H7 (cell line): ENCODE data around the gene IARS2. TPM values are rescaled to one million over a fixed set of nuclear protein-coding genes. Genes with fewer than 3 reads are reported as not detected.
"Not testable (repeated sequence)": the region's sequence is repeated elsewhere in the genome, so short reads cannot be mapped to it uniquely, and the experiment has no call there.

Source experiments
- DNase-seq: peaks from one replicate; pipeline ENCODE4 v3.0.0; 2012
- H3K27me3 ChIP-seq: 2 replicates; pipeline ENCODE4 v1.6.0; 2011; ENCODE audit warnings: mild to moderate bottlenecking, low read length; ENCODE audit not compliant: control insufficient read depth, insufficient read depth
- H3K36me3 ChIP-seq: replicated peaks from 2 replicates; pipeline ENCODE4 v1.5.1; 2011; ENCODE audit warnings: low read length; ENCODE audit not compliant: control insufficient read depth, insufficient read depth
- H3K4me3 ChIP-seq: 2 replicates; pipeline ENCODE4 v1.5.1; 2011; ENCODE audit warnings: low read depth, mild to moderate bottlenecking, control low read depth, low read length, moderate library complexity; ENCODE audit not compliant: insufficient read depth
- total RNA-seq: library from RNA; depleted of rRNA; stranded (reverse); fragments of >200 nt; shearing (Covaris generic); gene quantifications from 2 replicates; pipeline ENCODE4 v1.2.3, GENCODE V29; 2014

The IARS2 gene
- total RNA-seq, 1 experiment from 2014 or later, result 119 TPM

DNA sequence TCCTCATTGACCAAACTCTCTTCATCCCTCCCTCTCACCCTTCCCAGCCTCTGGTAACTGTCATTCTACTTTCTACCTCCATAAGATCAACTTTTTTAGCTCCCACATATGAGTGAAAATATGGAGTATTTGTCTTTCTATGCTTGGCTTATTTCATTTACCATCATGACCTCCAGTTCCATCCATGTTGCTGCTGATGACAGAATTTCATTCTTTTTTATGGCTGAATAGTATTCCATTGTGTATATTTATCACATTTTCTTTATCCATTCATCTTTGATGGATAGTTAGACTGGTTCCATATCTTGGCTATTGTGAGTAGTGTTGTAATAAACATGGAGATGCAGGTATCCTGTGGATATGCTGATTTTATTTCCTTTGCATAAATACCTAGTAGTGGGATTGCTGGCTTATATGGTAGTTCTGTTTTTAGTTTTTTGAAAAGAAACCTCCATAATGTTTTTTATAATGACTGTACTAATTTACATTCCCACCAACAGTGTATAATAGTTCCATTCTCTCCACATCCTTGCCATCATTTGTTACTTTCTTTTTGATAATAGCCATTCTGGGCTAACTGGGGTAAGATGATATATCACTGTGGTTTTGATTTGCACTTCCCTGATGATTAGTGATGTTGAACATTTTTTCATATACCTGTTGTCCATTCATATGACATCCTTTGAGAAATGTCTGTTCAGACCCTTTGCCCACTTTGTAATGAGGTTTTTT is 35.7 kb downstream of the IARS2 start:
- Histone ChIP-seq H3K36me3 (peaks cover 2% of the 10 kb centered on the region), H3K4me3 (no peak overlapping the region), H3K27me3 (no peaks in the 10 kb centered on the region)
- no peak for DNase-seq

DNA sequence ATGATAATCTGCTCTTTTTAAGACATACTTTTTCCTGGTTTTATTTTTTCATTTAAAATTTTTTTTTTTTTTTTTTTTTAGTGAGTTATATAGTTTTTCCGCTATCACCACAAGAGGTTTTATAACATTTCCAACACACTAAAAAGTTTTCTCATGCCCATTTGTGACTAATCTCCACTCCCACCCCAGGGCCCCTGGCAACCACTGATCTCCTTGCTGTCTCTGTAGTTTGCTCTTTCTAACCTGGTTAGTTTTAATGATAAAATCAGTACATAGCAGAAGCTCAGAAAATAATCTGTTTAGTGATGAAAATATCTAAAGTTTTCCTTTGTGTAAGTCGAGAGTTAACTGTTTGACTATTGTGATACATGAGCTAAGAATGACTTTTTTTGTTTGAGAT is 41.8 kb downstream of the IARS2 start:
- DNase-seq, result no peak
- Histone ChIP-seq H3K36me3 (no peaks in the 10 kb centered on the region; the same call in none of the 2 replicates), H3K4me3 (no peak overlapping the region), H3K27me3 (no peaks in the 10 kb centered on the region)

DNA sequence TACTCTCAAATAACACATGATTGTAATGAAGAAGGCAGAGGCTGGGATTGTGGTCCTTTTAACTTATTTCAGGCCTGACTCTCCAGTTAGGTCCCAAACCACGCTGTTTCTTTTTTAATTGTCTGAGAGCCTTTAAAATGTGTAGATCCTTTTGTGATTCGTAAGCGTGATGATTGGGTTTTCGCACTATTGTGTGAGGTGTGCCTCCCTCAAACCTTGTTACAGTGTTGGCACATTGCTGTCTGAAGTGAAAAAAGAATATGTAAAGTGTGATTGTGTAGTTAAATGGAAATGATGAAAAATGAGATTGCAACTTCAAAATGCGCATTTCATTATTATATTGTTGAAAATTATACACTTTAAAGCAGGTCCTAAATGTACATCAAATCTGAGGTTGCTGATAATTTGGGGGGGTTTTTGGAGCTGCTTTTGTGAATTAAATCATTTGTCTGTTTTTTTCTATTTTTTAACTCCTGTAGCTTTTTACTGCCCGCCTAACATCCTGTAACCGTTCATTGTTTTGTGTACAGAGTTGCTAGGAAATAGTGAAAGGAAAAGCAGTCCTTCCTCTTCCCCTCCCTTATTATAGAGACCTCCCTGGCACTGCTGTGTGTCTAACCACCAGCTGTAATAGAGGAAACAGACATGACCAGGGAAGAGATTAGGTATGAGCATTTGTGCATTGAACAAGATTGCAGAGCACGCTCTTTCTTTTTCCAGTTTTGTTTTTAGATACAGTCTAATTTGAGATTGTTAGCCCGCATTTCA is 43.3 kb downstream of the IARS2 start:
- no peaks in the 10 kb centered on the region for H3K27me3 ChIP-seq
- no peak for DNase-seq
- no peaks in the 10 kb centered on the region; the same call in none of the 2 replicates for H3K36me3 ChIP-seq
- H3K4me3 ChIP-seq, result no peak overlapping the region

DNA sequence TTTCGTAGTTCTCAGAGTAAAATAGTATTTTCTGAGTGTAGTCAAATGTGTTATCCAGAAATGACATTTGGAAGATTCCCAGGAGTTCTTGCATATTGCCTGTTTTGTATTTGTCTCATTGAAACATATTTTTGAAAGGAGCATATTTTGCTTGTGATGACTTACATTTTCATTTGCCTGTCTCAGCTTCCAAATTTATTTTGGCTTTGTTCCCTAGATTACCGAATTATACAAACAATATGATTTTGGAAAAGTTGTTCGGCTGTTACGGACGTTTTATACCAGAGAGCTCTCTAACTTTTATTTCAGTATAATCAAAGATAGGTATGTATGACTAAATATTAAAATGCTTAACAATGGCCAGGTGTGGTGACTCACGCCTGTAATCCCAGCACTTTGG is 46.0 kb downstream of the IARS2 start:
- no peaks in the 10 kb centered on the region for H3K27me3 ChIP-seq
- DNase-seq, result no peak
- no peaks in the 10 kb centered on the region; the same call in none of the 2 replicates for H3K36me3 ChIP-seq
- H3K4me3 ChIP-seq, result no peak overlapping the region

DNA sequence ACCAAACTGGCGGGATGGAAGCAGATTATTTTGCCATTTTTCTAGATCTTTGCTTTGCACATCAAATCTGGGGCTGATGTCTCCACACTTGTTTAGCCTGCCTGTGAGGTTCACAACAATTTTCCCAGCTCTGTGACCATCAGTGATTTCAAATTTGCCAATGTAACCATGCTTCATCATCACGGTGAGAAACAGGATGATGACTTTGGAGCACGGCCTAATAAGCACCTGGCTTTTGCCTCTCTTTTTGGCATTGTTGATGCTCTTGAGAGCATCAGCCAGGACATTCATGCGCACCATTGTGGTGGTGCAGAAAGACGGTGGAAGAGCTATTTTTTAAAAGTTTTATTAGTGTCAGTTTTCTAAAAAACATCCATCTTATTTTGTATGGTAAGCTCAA is 50.1 kb downstream of the IARS2 start:
- Histone ChIP-seq H3K27me3 (no peaks in the 10 kb centered on the region), H3K4me3 (no peak overlapping the region), H3K36me3 (no peaks in the 10 kb centered on the region; the same call in none of the 2 replicates)
- DNase-seq, result no peak

DNA sequence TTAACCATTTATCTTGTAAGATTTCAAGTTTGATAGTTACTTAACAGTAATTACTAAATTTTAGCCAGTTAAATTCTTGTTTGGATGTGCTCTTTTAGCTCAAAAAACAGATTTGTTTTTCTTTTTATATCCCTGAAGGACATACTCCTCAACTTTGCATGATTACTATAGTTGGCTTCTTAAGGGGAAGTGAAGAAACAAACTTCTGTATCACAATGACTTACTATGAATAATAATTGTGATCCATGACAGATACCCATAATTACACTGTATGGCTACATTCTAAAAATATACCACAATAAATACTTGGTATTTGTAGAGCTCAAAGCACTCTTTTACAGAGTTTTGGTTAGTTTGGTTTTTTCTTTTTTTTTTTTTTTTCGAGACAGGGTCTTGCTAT is 55.8 kb downstream of the IARS2 start:
- H3K36me3 ChIP-seq, result peaks cover 5% of the 10 kb centered on the region
- H3K4me3 ChIP-seq, result no peak overlapping the region
- H3K27me3 ChIP-seq, result no peaks in the 10 kb centered on the region
- DNase-seq, result no peak

DNA sequence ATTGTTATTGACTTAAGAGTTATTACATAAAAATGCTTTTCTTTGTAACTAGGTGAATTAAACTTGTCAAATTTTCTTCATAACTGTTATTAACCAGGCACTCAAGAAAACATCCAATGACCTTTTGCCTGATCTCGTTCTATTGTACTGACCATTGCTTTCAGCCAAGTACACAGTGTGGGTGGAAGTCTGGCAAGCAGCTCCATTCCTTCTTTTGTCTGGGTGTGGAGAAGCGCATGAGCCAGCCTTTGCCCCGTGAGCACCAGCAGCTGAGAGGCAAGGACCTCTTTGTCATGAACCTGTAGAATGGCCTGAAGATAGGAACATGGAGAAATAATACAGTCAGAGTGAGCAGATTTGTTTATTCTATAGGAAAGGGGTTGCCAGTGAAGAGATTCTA is 57.5 kb downstream of the IARS2 start:
- H3K27me3 ChIP-seq, result no peaks in the 10 kb centered on the region
- no peak overlapping the region for H3K4me3 ChIP-seq
- DNase-seq, result no peak
- peaks cover 7% of the 10 kb centered on the region for H3K36me3 ChIP-seq

DNA sequence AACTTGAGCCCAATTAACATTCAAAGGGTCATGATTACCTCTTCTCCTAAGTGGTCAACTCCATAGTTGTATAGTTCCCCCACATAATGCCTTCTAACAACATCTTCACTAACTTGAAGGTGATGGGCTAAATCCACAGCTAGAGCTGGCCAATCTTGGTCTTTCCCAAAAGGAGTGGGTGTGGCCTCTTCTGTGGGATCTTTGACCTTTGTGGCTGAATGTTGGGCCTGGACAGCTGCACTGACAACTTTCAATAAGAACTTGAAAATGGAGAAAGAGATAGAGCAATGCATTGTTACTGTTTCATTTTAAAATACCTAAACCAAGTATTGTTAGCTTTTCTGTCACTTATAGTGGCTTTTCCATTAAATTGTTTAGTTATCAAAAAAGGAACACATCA is 59.2 kb downstream of the IARS2 start:
- Histone ChIP-seq H3K27me3 (no peaks in the 10 kb centered on the region), H3K4me3 (no peak overlapping the region), H3K36me3 (peaks cover 12% of the 10 kb centered on the region)
- DNase-seq, result no peak

DNA sequence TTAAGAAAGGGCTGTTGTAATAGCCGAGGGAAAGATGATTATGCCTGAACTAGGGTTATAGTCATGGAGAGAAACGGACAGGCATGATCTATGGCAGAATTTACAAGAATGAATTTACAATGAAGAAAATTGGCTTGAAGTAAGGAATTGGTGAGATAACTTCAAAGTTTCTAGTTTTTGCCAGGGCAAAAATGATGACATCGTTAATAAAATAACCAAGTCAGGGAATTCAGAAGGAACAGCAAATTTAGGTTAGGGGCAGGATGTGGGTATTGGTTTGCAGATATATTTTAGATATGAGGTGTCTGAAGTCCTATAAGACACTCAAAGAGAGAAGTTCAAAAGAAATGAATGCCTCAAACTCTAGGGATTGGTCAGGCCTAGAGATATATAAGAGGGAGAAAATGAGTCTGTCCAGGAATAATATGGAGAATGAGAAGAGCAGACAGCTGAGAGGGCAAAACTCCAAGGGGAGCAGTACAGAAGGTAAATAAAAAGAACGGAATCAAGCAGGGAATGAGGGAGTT is 62.8 kb downstream of the IARS2 start:
- H3K4me3 ChIP-seq, result no peak overlapping the region
- no peaks in the 10 kb centered on the region for H3K27me3 ChIP-seq
- H3K36me3 ChIP-seq, result peaks cover 13% of the 10 kb centered on the region
- DNase-seq, result no peak

DNA sequence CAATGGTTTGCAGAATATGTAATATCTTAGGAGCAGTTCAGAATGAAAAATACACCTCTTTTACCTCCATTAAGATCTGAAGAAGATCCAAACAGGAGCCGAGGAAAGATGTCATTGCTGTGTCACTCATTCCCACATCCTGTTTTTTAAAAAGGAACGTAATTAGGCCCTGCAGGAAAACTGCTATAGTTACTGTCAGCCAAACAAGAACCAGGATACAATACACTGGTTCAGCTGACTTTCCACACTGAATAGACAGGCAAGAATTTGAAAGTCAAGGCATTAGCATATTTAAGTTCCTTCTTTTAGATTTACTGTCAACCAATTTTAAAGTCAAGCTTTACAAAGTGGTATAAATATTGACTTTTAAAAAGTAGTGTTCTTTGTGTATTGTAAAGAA is 63.8 kb downstream of the IARS2 start:
- peaks cover 13% of the 10 kb centered on the region for H3K36me3 ChIP-seq

DNA sequence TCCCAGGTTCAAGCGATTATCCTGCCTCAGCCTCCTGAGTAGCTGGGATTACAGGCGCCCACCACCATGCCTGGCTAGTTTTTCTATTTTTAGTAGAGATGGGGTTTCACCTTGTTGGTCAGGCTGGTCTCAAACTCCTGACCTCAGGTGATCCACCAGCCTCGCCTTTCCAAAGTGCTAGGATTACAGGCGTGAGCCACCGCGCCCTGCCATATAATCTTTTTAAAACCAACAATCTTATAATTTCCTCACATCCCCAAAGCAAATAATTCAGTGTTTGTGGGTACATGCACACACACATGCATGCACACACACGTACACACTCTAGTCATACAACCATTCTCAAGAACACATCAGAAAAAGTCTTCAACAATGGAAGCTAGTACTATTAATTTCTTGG is 64.6 kb downstream of the IARS2 start:
- not testable (repeated sequence) for DNase-seq, H3K27me3 ChIP-seq, H3K4me3 ChIP-seq
- peaks cover 14% of the 10 kb centered on the region for H3K36me3 ChIP-seq

More for the DNA sequence above, 63.8 kb downstream of the IARS2 start:
- Histone ChIP-seq H3K27me3 (no peaks in the 10 kb centered on the region), H3K4me3 (no peak overlapping the region)
- DNase-seq, result no peak

DNA sequence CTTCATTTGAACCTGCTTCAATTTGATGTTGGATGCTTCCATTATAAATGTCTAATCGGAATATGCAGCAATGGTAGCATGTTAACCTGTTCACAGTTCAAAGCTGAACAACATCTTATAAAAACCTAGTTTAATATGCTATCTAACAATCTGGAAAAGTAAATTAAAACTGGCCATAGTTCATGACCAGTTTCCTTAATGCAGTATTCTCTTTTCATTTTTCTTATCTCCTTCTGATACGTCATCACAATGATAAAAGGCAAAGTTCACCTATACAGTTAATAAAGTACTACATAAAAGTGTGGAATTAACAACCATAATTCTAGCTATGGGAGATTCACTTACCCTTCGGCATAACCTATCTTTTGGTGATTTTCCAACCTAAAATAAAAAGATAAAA is 65.1 kb downstream of the IARS2 start:
- DNase-seq, result no peak
- Histone ChIP-seq H3K27me3 (no peaks in the 10 kb centered on the region), H3K4me3 (no peak overlapping the region), H3K36me3 (peaks cover 14% of the 10 kb centered on the region)

DNA sequence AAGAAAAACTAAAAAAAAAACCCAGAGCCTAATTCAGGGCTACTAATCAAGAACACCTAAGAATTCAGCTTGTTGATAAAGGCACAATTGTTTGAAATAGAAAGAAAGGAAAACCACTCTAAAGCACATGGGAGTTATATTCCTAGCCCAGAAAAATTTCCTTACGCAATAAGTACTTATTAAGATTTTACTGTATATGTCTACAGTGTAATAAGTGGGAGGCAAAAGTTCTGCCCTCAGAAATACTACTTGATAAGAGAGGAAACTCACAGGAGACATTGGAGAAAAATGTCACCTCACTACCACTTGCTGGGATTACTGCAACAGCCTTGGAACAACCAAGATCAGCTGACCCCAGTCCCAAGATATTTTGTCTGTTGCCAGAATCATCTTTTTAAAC is 66.1 kb downstream of the IARS2 start:
- Histone ChIP-seq H3K27me3 (no peaks in the 10 kb centered on the region), H3K4me3 (no peak overlapping the region), H3K36me3 (peaks cover 10% of the 10 kb centered on the region)
- DNase-seq, result no peak

DNA sequence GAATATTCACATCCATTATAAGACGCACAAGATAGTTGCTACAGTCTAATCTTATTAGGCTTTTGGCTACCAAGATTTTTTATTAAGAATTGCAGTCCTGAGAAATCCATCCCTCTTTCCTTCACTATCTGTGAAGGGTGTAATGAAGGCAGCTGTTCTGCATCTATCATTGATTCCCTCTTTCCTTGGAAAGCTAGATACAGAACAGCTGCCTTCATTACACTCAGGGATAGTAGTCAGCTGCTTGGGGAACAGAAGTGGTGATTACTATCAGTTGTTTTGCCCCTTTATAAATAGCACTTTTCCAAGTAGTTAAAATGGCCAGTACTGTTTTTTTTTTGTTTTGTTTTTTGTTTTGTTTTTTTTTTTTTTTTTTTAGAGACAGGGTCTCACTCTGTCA is 70.2 kb downstream of the IARS2 start:
- peaks cover 15% of the 10 kb centered on the region for H3K36me3 ChIP-seq
- DNase-seq, result no peak
- H3K4me3 ChIP-seq, result no peak overlapping the region
- no peaks in the 10 kb centered on the region for H3K27me3 ChIP-seq

DNA sequence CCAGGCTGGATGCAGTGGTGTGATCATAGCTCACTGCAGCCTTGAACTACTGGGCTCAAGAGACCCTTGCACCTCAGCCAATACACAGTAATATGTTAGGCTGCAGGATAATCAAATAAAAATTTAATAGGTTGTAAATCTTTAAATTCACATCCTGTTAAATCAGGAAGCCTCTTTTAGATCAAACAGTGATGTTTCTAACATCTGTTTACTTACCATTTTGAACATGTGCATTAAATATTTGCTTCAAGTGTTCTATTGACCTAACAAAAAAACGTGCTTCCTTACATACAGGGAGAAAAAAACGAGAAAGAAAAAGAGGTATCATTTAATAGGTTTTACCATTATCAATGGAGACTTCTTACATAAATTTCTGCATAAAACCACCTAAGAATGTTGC is 70.6 kb downstream of the IARS2 start:
- Histone ChIP-seq H3K36me3 (peaks cover 15% of the 10 kb centered on the region), H3K27me3 (no peaks in the 10 kb centered on the region), H3K4me3 (no peak overlapping the region)
- no peak for DNase-seq
